CD4-positive, alpha-beta T cell (primary cell): ENCODE results near the gene DDX54. TPM values are rescaled to one million over a fixed set of nuclear protein-coding genes. Genes with fewer than 3 reads are reported as not detected.

ENCODE experiments used
- ATAC-seq: fragments of 200-7000 bp; cut with Tn5 transposase; one replicate; pipeline ENCODE4 v1.10.0; 2022; ENCODE audit warnings: mild to moderate bottlenecking; ENCODE audit not compliant: poor library complexity
- CTCF ChIA-PET: fragments of 350-600 bp; sonication (Branson Sonifier 250); formaldehyde crosslinking; loops from one replicate; lab custom pipeline; 2021; ENCODE audit warnings: antibody characterized with exemption, inconsistent platforms; lab: Charles Lee
- POLR2A ChIA-PET: fragments of 350-600 bp; sonication (Branson Sonifier 250); formaldehyde crosslinking; loops from one replicate; lab custom pipeline; 2021; ENCODE audit warnings: antibody characterized with exemption, inconsistent platforms; lab: Charles Lee
- DNase-seq, 14 experiments: peaks; one replicate each; pipeline ENCODE4 v3.0.0-alpha.2; 2013 to 2020; ENCODE audit warnings: mixed read lengths in 2 of 14
- H3K27ac ChIP-seq, 2 donors: one replicate each; pipeline versions ENCODE4 v1.5.1 to v1.7.0; 2013; ENCODE audit warnings: low read length in 2 of 2, low read depth in 1 of 2, mild to moderate bottlenecking in 1 of 2
- H3K27me3 ChIP-seq, 2 experiments: 1 replicate in 1 of 2; 2 replicates in 1 of 2; pipeline versions ENCODE4 v1.6.1 to v1.7.0; 2013; ENCODE audit warnings: low read length in 2 of 2, control low read depth in 1 of 2, mild to moderate bottlenecking in 1 of 2, moderate library complexity in 1 of 2; ENCODE audit not compliant: insufficient read depth in 2 of 2, control insufficient read depth in 1 of 2
- H3K36me3 ChIP-seq: one replicate; pipeline ENCODE4 v1.6.1; 2013; ENCODE audit warnings: low read length, control low read depth; ENCODE audit not compliant: insufficient read depth
- H3K4me1 ChIP-seq: one replicate; pipeline ENCODE4 v1.6.1; 2013; ENCODE audit warnings: low read length, control low read depth; ENCODE audit not compliant: insufficient read depth
- H3K4me3 ChIP-seq: one replicate; pipeline ENCODE4 v1.5.1; 2013; ENCODE audit warnings: mild to moderate bottlenecking, low read length, moderate library complexity
- H3K9me3 ChIP-seq, 2 experiments: 1 replicate in 1 of 2; 2 replicates in 1 of 2; pipeline versions ENCODE4 v1.6.1 to v1.7.0; 2013; ENCODE audit warnings: low read length in 2 of 2, mild to moderate bottlenecking in 2 of 2, control low read depth in 1 of 2, moderate library complexity in 1 of 2; ENCODE audit not compliant: control insufficient read depth in 1 of 2, insufficient read depth in 1 of 2
- H3K27ac Mint-ChIP-seq: one replicate; pipeline ENCODE4 v1.8.0; 2020; ENCODE audit warnings: mixed read lengths
- H3K27me3 Mint-ChIP-seq: one replicate; pipeline ENCODE4 v1.8.0; 2021; ENCODE audit warnings: mixed read lengths
- H3K36me3 Mint-ChIP-seq: one replicate; pipeline ENCODE4 v1.8.0; 2021; ENCODE audit warnings: low read depth, mixed read lengths
- H3K4me1 Mint-ChIP-seq: one replicate; pipeline ENCODE4 v1.8.0; 2021; ENCODE audit warnings: low read depth, mixed read lengths
- H3K4me3 Mint-ChIP-seq: one replicate; pipeline ENCODE4 v1.8.0; 2020; ENCODE audit warnings: mild to moderate bottlenecking, mixed read lengths
- H3K9me3 Mint-ChIP-seq: one replicate; pipeline ENCODE4 v1.8.0; 2020; ENCODE audit warnings: mixed read lengths
- intact Hi-C, 2 experiments: fragments of 100-400 bp; cut with DNase I in 1 of 2; cut with micrococcal nuclease in 1 of 2; formaldehyde crosslinking; loops; one replicate each; pipeline versions ENCODE4 v1.15.1 to v1.9.0; 2023 to 2025; cut with DNase I, micrococcal nuclease
- total RNA-seq, 174 experiments: library from RNA in 2 of 174; stranded (reverse) in 2 of 174; gene quantifications; one replicate each; pipeline ENCODE4 v1.2.3 and lab custom pipeline; 2021 to 2026
- TF ChIP-seq, protein P1 (sequence below): fragments of 200-600 bp; IDR thresholded peaks from one replicate; pipeline ENCODE4 v1.8.0; 2022; ENCODE audit warnings: antibody characterized with exemption, mild to moderate bottlenecking

DDX54 gene
- total RNA-seq, 2 experiments from 2014 or later = 56.8 to 61.1 TPM

DNA sequence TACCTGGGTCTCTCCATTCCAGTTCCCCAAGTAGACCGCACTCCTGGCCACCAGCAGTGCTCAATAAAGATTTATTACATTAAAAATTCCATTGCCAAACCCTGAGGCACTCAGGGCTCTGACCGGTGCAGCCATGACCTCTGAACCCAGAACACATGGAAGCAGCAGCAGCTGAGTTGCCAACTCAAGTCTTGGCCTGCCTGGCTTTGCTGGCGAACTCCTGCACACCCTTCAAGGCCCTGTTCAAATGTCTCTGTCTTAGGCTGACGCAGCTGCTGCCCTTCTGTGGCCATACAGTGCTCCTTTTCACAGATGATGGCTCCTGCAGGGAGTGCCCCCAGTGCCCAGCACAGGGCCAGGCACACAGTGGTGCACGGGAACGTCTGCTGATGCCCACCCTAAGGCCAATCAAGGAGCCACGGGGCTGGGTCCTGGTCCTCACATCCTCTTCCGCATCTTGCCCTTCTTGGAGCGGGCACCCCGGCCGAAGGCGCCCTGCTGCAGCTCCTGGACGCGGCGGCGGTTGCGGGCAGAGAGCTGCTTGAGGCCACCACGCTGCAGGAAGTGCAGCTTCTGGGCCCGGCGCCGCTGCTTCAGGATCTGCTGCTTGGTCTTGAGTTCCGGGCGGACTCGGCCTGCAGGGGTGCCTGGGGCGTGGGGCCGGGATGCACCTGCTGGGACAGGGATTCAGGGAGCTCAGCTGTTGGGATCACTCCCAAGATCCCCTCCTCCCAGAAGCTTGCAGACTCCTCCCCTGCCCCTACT is 26.7 kb downstream of the DDX54 start:
- POLR2A ChIA-PET = interaction anchor here (1.3 kb wide), 1 partner anchor 16 kb away, joined by 3 read pairs; no protein-coding TSS in a partner anchor
- H3K27me3 Mint-ChIP-seq = no peaks in the 10 kb centered on the region
- CTCF ChIA-PET = no interaction called here
- peaks cover 12% of the 10 kb centered on the region for H3K4me1 Mint-ChIP-seq
- peaks cover 54% of the 10 kb centered on the region for H3K36me3 ChIP-seq
- no peaks in the 10 kb centered on the region for H3K27me3 ChIP-seq
- DNase-seq (peak in 1 of 14 experiments; percentile 12), ATAC-seq (no peak)
- peaks cover 59% of the 10 kb centered on the region for H3K36me3 Mint-ChIP-seq
- no peaks in the 10 kb centered on the region for H3K9me3 Mint-ChIP-seq
- no peak overlapping the region for H3K27ac Mint-ChIP-seq
- H3K4me3 Mint-ChIP-seq = no peak overlapping the region
- peaks cover 21% of the 10 kb centered on the region for H3K4me1 ChIP-seq
- no peaks in the 10 kb centered on the region for H3K9me3 ChIP-seq
- H3K4me3 ChIP-seq = no peak overlapping the region
- TF ChIP-seq, protein P1, sequence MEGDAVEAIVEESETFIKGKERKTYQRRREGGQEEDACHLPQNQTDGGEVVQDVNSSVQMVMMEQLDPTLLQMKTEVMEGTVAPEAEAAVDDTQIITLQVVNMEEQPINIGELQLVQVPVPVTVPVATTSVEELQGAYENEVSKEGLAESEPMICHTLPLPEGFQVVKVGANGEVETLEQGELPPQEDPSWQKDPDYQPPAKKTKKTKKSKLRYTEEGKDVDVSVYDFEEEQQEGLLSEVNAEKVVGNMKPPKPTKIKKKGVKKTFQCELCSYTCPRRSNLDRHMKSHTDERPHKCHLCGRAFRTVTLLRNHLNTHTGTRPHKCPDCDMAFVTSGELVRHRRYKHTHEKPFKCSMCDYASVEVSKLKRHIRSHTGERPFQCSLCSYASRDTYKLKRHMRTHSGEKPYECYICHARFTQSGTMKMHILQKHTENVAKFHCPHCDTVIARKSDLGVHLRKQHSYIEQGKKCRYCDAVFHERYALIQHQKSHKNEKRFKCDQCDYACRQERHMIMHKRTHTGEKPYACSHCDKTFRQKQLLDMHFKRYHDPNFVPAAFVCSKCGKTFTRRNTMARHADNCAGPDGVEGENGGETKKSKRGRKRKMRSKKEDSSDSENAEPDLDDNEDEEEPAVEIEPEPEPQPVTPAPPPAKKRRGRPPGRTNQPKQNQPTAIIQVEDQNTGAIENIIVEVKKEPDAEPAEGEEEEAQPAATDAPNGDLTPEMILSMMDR = no peak
- intact Hi-C loops = loop anchor here (2.0 to 10.0 kb wide), 3 partner anchors 48 to 104 kb away; partner anchors contain the start of gene DTX1 (in 1 of the 2)
- no peak overlapping the region for H3K27ac ChIP-seq

DNA sequence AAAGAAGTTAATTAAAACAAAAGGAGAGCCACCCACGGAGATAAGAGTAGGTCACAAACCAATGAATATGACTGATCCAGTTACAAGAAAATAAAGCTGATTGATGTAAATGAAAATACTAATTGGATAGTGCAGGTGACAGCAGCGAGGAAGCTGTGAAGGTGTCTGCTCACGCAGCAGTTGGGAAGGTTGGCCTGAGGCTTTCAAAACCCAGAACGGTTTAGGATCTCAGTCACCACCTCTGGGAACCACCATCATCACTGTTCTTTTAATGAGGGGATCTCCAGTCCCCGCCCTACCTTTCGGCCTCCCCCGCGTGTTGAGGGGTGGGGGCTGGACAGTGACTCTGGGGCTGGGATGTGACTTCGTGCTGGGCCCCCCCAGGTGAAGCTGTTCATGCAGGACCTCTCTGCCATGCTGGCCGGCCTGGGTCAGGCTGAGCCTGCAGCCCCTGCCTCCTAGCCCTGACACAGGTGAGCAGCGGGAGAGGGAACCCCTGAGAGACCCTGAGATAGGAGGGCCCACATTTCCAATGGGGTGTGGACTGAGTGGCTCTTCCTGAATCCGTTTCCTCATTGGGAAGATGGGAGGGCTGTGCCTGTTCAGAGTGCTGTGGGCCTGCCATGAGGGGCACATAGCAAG is 27.9 kb downstream of the DDX54 start:
- H3K9me3 ChIP-seq = no peaks in the 10 kb centered on the region
- ChIA-PET POLR2A (interaction anchor here (1.3 kb wide), 1 partner anchor 17 kb away, joined by 3 read pairs; no protein-coding TSS in a partner anchor), CTCF (no interaction called here)
- DNase-seq = peak in 1 of 14 experiments; percentile 12
- Mint-ChIP-seq H3K4me3 (no peak overlapping the region), H3K27ac (no peak overlapping the region), H3K4me1 (peaks cover 23% of the 10 kb centered on the region), H3K9me3 (no peaks in the 10 kb centered on the region), H3K36me3 (peaks cover 49% of the 10 kb centered on the region), H3K27me3 (no peaks in the 10 kb centered on the region)
- TF ChIP-seq, protein P1 = no peak
- intact Hi-C loops = loop anchor here in 1 of 2 experiments (10.0 kb wide), 2 partner anchors 73 to 103 kb away; partner anchors contain the start of gene DTX1
- ATAC-seq = no peak
- no peaks in the 10 kb centered on the region for H3K27me3 ChIP-seq
- peaks cover 33% of the 10 kb centered on the region for H3K4me1 ChIP-seq
- H3K27ac ChIP-seq = no peak overlapping the region
- peaks cover 42% of the 10 kb centered on the region for H3K36me3 ChIP-seq
- no peak overlapping the region for H3K4me3 ChIP-seq

DNA sequence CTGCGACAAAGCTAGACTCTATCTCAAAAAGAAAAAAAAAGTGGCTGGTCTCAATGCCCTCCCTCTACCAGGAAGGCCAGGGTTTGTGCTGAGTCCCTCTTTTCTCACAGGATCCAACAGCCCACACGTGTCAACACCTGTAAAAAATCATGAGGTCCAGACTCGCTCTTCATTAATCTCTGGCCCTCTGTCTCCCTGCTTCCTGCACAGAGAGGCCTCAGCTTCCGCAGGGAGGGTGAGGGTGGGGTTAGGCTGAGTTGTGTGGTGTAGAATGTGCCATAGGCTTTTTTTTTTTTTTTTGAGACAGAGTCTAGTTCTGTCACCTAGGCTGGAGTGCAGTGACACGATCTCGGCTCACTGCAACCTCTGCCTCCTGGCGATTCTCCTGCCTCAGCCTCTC is 29.6 kb downstream of the DDX54 start:
- ChIA-PET POLR2A (no interaction called here), CTCF (interaction anchor here (1.4 kb wide), 1 partner anchor 19 kb away, joined by 4 read pairs; no protein-coding TSS in a partner anchor)
- ATAC-seq (no peak), DNase-seq (no peak)
- Histone ChIP-seq H3K9me3 (no peaks in the 10 kb centered on the region), H3K27me3 (no peaks in the 10 kb centered on the region), H3K4me1 (peaks cover 34% of the 10 kb centered on the region), H3K27ac (no peak overlapping the region), H3K4me3 (no peak overlapping the region), H3K36me3 (peaks cover 27% of the 10 kb centered on the region)
- Mint-ChIP-seq H3K9me3 (no peaks in the 10 kb centered on the region), H3K4me1 (peaks cover 29% of the 10 kb centered on the region), H3K4me3 (no peak overlapping the region), H3K27ac (no peak overlapping the region), H3K36me3 (peaks cover 35% of the 10 kb centered on the region), H3K27me3 (no peaks in the 10 kb centered on the region)
- intact Hi-C loops = loop anchor here in 1 of 2 experiments (10.0 kb wide), 2 partner anchors 71 to 101 kb away; partner anchors contain the start of gene DTX1
- TF ChIP-seq, protein P1 = no peak
